HG02798 (cell line): ENCODE results near the gene LRP5.

Experiments
- ATAC-seq: cut with Tn5 transposase; IDR thresholded peaks from one replicate; pipeline ENCODE4 v1.9.1; 2021; ENCODE audit warnings: mild to moderate bottlenecking; ENCODE audit not compliant: unreplicated experiment, poor library complexity

Gene LRP5

GRCh38 chr11:68312117-68312779, at the start of gene LRP5:
Gene LRP5, plus strand, starts transcription at chr11:68312591. Its CDS starts 124 bp downstream, at chr11:68312715.
- peak; percentile 29 for ATAC-seq

GRCh38 chr11:68263444-68264035, 48.9 kb upstream of the LRP5 start:
- ATAC-seq, result no peak

GRCh38 chr11:68264244-68264643, 48.1 kb upstream of the LRP5 start:
- ATAC-seq, result no peak

DNA sequence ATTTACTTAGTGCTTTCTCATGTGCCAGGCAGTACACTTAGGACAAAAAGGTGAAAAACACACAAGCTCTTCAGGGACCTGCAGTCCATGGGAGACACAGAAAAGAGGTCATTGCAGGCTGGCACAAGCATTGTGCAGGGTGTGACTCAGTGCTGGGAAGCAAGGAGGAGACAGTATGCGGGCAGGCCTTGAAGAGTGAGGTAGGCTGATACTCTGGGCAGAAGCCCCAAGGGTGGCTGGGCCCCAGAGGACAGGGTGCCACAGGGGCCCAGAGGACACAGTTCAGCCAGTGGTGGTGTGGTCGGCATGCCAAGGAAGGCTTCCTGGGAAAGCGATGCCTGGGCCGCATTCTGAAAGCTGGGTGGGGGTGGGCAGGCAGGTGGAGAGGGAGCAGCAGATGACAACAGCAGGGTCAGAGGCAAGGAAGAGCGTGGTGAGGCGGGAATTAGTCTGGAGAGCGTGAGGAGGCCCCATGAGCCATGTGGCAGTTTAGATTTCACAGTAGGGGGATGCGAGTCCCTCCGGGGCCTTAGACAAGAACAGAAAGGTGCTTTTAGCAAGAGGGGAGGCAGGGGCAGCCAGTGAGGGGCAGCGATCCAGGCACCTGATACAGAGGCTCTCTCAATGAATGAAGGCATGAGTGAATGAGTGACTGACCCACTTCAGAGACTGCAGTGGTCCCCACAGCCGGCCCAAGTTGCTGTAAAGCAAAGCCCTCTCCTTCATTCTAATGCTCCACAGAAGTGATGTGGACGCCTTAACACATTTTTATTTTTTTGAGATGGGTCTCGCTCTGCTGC, 47.5 kb upstream of the LRP5 start:
- no peak for ATAC-seq

DNA sequence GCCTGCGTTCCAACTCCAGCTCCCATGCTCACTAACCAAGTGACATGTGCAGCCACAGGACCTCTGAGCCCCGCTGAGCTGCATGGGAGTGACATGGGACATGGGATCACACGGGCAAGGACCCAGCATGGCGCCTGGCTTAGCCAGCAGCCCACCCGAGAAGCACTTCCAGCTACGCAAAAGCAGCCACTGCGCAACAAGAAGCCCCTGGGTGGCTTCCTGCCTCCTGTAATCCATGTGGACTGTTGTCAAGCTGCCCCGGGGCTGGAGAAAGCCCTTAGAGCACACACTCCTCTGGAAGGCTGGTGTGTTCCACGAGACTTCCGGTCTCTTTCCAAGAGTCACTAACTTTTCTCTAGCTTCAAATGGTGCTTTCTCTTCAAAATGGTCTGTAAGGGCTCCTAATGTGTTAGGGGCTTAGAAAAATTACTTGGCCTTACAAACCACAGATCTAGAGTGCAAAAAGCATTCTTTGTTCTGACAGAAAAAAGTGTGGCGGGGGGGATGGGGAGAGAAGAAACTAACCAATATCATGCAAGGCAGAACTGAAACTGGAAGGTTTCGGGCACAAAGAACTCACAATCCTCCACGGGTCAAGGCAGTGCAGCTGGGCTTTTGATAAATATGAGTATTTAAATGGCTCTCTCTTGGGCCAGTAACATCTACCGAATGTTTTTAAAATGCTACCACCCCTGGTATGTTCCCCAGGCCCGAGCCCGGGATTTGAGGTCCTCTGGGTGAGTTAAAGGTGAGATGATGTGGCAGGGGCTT, 46.1 kb upstream of the LRP5 start:
- peak; percentile 69 for ATAC-seq

- no peak for ATAC-seq
Measured at GRCh38 chr11:68266936-68267880, 45.2 kb upstream of the LRP5 start.

DNA sequence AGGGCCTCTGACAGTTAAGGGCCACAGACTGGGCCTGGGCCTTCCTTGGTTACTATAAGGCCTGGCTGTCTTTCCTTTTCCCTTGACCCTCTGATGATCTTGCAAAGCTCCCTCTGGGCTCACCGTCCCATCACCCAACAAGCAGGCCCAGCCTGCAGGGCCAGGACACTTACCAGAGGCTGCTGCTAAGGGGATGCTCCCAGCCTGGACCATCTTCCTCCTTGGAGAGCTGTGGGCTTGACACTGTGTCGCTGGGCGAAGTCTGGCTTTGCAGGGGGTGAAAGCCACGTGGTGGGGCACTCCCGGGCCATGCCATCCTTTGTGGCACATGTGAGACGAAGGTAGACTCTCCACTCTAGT, 44.5 kb upstream of the LRP5 start:
- no peak for ATAC-seq

DNA sequence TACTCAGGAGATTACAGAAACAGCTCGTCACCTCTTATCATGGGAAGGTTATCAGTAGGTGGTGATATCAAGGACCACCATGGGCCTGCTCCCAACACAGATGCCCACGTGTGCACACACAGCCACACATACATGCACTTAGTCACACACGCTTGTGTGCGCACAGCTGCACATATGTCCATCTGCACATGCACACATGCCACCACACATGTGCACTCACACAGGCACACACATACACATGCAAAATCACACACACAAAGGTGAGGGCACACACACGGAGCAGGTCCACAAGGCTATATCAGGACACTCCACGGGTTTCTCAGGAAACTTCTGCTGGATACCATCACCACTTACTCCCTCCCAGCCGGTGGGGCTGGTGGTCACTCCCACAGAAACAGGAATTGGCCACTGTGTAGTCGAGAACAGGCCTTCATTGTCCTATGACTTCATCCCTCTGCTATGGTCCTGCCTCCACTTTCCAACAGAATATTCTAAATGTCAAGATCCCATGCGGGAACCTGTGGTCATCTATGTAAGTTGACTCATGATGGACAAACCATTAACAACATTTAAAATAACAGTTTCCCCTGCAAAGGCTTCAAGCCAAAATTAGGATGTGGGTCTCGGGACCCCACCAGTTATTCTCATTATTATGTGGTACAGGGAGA, 42.8 kb upstream of the LRP5 start:
- ATAC-seq, result no peak

- no peak for ATAC-seq
Measured at GRCh38 chr11:68270196-68271022, 42.0 kb upstream of the LRP5 start.

DNA sequence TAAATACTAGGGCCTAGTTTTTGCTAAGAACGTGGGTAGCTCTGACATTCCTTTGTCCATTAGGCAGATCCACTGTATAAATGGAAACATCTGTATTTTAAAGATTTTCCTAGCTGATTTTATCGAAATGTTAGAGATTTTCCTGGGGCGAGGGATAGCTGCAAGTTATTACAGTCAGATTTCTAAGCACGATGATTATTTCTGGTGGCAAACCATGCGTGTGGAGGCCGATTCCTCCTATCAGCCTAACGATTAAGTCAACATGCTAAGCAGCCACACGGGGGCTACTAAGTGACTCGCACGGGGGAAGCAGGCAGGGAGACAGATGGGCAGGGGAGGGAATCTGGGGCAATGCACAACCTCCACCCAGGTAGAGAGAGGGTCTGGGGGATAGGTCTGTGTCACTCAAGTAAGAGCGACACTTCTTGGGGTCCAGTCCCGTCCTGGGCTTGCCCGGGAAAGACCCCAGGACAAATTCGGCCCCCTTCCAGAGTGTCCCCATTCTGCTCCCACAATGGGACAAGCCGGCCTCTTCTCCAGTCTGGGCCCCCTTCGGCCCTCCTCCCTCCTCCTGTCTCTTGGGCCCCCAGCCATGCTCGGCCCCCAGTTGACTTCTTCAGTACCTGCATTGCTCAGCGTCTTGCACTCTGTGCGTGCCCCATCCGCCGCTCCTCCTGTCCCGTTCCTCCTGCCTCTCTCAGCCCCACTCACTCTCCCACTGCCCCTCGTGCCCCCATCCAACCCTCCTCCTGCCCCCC, 41.2 kb upstream of the LRP5 start:
- peak; percentile 7 for ATAC-seq

GRCh38 chr11:68271781-68272608, 40.4 kb upstream of the LRP5 start, which contains the start of gene C11orf24:
Gene C11orf24, minus strand, starts transcription at chr11:68271973. Its CDS starts 8,206 bp downstream, at chr11:68263767.
- ATAC-seq, result peak; percentile 90

GRCh38 chr11:68273026-68273738, 39.2 kb upstream of the LRP5 start:
- no peak for ATAC-seq

DNA sequence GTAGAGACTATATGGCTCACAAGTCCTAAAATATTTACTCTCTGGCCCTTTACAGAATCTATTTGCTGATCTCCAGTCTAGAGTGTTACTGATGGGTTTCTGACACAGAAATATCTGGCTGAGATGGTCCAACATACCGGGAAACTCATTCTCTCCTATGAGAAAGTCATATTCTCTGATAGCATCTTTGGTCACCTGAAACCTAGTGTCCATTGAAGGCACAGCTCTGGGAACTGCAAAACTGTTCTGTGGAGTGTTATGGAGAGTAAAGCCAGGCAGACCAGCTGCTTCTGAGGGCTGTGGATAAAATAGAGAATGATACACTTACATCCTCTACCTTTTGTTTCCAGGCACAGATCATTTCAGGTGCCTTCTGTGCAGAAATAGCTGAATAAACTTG, 38.1 kb upstream of the LRP5 start:
- no peak for ATAC-seq

- ATAC-seq, result no peak
Measured at GRCh38 chr11:68275721-68276507, 36.5 kb upstream of the LRP5 start.

GRCh38 chr11:68276861-68277260, 35.5 kb upstream of the LRP5 start:
- no peak for ATAC-seq
